A172 (cell line): ENCODE measurements around the gene SKAP1. TPM values are rescaled to one million over a fixed set of nuclear protein-coding genes. Genes with fewer than 3 reads are reported as not detected.

ENCODE experiments used
- DNase-seq: peaks from one replicate; pipeline ENCODE4 v3.0.0-alpha.2; 2015; ENCODE audit warnings: low spot score
- total RNA-seq: library from RNA; depleted of rRNA; stranded (reverse); fragments of >200 nt; shearing (Covaris generic); gene quantifications from 2 replicates; pipeline ENCODE4 v1.2.3, GENCODE V29; 2014; rRNA removed

SKAP1 gene
- 2.6 TPM in 1 of 2 replicates, not detected in the other for total RNA-seq

DNA sequence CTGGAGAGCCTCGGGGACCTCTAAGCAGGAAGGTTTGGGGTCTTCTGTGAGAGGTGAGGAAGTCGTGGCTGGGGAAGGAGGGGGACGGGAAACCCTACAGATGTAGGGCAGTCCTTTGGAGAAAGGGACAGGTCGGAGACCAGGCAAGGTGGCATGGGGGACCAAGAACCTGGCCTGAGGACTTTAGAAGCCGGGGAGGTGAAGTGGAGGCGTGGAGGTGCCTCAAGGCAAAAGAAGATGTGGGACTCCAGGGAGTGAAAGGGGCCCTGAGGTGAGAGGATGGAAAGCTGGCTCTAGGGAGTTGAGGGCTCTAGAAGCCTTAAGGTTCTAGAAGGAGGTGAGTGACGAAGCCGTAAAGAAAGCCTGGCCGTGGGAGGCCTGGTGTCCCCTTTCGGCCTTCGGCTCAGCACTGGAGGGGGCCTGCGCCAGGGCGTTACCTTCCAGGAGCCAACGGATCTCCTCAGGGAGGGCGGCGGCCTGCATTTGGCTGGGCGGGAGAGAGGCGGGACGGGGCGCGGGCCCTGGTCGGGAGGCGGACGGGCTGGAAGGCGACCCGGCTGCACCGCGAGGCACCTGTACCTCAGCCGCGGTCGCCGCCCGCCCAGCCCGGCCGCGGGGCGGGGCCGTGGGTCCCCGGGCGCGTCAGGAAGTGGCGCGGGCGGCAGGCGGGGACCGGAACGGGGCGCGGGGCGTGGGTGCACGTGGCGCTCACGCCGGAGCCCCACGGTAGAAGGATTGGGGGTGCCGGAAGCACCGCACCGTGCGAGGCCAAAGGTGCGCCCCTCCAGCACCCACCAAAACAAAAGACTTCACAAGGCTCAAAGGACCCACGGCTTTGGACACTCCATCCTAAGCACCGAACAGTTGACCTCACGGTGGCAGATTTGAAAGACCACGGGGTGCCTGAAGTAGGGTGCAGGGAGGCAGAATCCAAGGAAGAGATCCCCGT, at the start of gene SKAP1:
Gene SKAP1 (minus strand): TSS at position 577 of the 949 bp plus-strand sequence.
- no peak for DNase-seq

DNA sequence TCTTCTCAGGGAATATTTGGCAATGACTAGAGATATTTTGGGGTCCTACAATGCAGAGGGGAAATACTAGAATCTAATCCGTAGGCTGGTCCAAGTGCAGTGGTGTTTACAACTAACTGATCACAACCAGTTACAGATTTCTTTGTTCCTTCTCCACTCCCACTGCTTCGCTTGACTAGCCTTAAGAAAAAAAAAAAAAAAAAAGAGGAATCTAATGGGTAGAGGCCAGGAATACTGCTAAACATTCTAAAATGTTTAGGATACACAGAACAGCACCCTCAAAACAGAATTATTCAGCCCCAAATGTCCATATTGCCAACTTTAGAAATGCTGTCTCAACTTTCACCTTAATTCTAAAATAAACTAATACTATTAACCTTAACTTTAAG, 49.0 kb upstream of the SKAP1 start:
- no peak for DNase-seq

DNA sequence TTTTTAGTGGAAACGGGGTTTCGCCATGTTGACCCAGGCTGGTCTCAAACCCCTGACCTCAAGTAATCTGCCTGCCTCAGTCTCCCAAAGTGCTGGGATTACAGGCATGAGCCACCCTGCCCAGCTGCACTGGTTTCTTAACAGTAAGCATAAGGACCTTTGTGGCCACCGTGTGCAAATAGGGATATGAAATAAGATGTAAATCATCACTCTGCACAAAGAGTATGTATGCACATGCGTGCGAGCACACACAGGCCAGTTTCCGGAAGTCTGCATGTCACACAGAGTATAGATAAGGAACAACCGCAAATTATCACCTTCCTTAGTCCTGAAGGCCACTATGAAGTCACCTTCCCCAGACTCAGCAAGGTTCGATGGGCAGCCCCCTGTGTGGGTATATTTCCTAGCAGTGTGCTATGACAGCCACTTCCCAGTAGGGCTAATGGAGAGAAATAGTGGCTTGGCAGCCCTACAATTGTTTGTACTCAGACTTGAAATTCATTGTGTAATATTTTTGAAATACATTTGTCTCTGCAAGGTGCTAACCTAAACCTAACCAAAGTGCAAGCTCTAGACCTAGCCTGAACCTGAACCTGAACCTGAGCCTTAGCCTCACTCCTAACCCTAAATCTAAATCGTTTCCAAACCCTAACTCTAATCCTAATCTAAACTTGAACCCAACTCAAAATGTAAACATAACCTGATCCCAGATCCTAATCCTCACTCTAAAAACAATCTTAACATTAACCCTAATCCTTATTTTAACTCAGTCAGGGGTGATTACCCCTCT, 48.4 kb upstream of the SKAP1 start:
- DNase-seq = no peak

DNA sequence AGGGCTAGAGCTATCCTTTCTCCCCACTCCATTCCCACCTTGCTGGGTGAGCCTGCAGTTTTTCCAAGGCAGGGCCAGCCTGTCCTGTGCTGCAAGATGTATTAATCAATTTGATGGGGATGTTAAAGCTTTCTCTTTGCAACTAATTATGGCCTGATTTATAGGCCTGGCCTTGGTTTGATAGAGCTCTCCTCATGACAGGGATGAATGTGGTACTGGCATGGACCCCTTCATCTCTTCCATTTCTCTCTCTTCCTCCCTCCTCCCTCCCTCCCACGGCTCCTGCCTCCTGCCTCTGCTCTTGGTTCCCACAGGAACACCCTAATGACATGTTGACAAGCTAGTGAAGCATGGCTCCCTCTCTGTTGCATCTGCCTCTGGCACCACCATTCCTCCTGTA, 47.2 kb upstream of the SKAP1 start:
- DNase-seq = no peak

DNA sequence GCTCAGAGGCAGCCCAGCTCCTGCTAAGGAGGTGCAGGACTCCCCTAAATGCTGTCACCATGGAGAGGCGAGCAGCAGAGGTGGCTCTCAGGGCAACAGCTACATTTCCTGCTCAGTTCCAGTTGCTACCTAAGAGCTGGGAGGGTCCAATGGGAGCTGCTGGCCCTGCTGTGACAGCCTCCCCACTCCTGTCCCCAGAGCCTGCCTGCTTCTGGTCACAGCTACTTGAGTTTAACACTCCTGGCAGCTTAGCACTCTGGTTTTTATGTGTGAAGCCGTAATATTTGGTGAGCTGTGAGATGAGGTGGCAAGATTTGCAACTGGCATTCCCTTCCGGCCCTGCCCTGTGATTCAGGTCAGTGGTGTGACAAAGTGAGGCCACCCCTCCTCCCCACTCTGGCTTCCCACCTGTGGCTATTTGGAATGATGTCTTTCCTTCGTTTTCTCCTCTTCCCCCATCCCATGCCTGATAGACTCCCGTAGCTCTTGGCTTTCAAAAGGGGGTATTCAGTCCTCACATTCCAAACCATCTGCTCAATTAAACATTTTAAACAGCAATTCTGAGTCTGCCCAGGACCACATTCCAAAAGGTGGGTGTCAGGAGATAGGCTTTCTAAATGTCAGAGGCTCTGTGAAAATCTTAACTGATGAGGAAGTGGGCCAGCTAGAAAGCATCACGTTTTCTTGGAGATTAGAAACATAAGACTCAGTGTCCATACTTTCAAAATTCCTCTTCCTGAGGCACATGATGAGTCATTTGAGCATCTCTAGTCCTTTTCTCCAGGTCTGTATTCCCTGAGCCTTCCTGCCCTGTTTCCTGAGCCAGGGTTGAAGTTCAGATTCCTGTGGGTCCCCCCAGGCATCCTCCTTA, 42.6 kb upstream of the SKAP1 start:
- DNase-seq = peak; percentile 99

DNA sequence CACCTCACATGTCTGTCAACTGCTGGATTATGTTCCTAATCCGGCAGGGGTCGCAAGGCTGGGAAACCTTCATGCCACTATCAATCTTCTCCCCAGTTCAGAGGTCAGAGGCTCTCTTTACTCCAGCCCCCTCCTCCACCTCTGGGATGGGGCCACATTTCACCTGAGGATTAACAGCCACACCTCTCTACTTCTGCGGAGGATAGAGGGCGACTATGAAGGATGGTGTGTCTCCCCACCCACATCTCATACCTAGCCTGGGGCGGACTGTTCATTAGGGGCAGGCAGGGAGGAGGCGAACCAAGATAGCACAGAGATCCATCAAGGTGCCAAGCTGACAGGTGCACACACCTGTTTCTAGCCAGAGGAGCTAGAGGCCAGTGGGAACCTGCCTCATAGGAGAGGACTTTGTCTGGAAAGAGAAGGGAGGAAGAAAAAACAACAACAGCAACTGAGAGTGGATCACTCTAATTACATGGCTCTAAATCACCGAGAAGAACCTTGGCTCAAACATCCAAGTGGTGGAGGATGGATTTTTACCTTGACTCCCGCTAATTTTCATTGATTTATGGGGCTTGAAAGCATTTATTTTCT, 41.9 kb upstream of the SKAP1 start:
- DNase-seq = no peak

DNA sequence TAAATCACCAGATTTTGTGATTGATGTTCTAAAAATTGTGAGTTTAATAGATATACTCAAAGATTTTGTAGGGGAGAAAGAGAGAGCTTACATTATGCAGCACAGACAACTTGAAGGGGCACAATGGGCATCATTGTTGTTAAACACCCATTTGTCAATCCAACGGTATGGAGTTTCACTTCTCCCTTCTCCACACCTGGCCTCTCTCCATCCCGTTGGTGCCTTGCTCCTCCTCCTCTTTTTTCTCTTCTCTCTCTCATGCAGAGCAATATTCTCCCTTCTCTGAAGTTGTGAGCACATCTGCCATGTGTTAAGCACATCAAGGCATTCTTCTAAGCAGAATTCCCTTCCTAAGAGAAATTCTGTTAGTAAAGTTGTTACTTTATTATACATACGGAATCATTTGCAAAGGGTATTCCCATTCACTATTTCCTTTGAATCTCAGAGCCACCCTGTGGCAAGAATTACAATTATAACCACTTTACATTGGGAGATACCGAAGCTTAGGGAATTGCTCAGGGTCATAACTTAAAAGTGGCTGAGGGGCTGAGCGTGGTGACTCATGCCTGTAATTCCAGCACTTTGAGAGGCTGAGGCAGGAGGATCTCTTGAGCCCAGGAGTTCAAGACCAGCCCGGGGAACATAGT, 40.5 kb upstream of the SKAP1 start:
- peak; percentile 89 for DNase-seq

DNA sequence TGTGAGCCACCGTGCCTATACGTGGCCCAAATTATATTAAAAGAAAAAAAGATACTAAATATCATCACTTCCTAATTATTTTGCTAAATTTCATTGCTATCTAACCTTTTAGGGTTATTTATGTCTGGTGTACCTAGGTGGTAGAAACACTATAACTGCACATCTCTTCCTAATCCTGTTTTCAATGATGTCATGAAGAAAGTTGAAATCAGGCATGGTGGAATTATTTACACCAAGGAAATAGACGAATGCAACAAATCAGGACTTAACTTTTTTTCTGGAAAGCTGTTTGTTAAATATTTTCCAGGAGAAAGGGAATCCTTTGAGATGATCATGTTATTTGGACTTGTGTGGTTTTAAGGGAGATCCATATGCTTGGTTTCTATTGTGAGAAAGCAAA, 39.2 kb upstream of the SKAP1 start:
- DNase-seq = no peak

DNA sequence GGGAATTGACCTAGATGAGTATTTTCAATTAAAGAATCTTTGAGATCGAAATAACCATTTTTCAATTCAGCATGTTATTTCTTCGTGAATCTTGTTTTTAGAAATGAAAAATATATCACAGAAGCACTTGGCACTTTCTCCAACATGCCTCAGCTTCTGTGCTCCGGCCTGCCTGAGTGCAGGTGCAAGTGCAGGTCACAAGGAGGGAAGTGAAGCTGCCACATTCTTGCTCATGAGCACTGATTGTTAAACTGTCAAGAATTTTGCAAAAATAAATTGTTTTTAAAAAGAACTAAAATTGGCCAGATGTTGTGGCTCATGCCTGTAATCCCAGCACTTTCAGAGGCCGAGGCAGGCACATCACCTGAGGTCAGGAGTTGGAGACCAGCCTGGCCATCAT, 38.3 kb upstream of the SKAP1 start:
- DNase-seq = no peak

DNA sequence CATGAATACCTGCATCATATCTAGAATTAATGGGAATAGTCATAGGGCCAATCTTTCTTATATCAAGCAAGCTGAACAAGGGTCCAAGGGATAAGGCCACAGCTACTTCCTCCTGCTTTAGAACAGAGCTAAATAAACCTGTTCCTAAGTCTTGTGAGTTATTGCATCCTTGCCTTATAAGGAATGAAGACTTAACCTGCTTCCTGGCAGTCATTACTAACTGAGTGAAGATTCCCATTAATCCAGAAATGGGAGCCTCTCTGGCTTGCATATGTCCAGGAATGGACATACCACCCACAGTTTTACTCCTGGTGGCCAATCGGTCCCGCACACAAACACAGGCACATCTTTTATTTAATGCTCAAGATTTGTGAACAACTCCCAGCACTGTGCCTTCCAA, 35.9 kb upstream of the SKAP1 start:
- no peak for DNase-seq

DNA sequence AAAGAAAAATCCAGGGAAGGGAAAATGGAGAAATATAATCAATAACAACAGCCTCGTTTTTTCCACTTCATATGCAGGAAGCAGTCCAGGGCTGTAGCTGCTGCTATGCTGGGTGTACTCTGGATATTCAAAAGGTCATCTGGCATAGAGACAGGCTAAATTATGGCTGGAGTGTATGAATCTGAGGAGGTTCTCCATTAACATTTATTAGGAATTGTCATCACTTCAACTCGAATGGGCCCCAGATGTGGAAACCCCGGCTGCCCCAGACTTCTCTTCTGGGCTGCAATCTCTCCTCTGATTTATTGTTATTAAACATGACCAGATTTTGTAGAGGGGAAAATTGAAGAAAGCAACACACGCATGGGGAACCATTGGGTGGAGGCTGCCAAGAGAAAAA, 33.5 kb upstream of the SKAP1 start:
- DNase-seq = no peak

DNA sequence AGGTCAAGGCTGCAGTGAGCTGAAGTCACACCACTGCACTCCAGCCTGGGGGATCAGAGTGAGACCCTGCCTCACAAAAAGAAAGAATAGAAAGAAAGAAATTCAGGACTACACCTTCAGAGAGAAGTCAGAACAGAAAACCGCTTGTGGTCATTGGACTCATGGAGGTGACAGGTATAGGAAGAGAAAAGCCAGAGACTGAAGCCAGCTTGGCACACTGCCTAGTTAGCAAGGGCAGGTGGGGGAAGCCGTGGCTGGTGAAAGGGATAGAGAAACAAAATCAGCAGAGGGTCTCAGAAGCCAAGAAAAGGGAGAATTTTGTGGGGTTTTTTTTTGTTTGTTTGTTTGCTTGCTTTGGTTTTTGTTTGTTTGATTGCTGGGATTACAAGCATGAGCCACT, 32.9 kb upstream of the SKAP1 start:
- DNase-seq = no peak

DNA sequence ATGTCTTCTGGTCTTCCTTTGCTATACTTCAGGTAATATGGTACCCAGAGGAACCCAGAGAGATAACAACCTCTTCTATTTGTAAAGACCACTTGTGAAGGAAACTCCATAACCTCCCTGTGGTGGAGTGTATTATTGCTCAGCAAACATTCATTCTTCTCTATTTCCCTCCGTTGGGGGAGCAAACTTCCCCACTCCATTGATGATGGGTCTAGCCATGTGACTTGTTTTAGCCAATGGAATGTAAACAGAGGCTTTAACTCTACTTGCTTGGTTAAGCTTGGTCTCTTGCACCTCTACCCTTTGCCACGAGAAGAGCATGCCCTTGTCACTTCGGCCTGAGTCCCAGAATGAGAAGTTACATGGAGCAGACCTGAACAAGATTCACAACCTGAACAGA, 30.0 kb upstream of the SKAP1 start:
- DNase-seq = no peak

DNA sequence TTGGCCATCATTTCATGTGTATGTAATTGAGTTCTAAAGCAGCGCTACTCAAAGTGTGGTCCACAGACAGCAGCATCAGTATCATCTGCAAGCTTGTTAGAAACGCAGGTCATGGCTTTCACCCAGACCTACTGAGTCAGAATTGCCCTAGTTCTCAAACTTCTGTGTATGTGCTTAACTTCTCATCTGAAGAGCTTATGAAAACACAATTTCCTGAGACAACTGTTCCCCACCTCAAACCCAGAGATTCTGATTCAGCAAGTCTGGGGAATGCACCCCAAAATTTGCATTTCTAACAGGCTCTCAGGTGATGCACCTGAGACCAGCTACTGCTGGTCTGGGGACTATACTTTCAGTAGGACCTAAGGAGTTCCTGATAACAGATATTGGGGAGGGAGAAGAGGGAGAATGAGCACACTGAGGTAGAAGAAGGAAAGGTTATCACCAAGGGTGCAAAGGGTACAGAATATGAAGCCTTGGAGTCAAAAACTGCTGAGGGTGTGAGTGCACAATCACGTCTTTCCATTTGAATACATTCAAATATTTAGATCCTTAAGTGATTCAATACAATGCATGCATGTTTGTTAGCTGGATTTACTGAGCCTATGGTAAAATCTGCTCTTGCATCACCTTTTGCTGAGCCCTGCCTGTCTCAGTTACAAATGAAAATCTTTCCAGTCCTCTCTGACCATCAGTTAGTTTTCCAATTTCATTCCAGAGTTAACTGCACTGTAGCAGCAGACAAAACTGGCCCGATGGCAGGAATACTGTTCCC, 29.2 kb upstream of the SKAP1 start:
- no peak for DNase-seq

DNA sequence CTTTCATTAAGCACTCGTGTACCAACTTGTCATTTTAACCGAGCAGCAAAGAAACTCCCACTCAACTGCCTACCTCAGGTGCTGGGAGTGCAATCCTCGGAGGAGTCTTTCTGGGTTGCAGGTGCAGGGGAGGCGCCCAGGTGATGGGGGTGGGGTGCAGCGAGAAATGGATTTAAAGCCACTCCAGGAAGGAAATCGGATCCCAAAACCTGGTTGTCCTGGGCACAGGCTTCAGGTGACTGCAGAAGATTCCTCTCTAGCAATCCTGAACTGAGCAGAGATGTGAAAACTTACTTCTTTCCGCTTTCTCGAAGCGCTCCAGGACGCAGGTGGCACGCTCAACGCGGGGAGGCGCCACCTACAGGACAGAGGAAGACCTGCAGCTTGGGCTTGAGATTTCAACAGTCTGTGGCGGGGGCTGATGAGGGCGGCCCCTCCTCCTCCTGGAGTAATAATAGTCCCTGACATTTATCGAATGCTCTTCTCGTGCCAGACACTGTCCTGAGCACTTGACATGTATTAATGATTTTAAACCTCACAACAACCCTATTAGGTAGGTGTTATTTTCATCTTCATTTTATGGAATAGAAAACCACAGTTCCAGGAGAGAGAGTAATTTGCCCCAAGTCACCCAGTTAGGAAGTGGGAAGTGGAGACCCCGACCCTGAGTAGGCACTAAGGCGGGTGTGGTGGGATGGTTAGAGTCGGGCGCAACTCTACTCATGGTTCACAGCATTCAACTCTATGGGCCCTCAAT, 27.2 kb upstream of the SKAP1 start:
- peak; percentile 59 for DNase-seq

DNA sequence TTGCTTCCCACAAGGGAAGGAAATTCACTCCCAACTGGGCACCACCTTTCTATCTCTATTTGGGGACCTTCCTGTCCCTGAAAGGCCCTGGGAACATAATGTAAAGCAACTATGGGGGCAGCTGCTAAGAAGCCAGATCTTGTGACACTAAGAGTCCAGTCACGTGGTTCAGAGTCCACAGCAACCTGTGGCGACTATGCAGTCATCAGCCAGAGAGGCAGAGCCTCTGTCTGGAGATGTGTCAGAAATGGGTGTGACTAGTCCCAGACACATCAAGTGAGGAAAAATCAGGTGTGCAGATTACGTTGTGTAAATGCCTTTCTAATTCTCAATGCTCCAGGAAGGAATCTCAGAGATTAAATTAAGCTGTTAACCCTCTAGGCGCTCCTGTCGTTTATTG, 26.6 kb upstream of the SKAP1 start:
- peak; percentile 72 for DNase-seq

DNA sequence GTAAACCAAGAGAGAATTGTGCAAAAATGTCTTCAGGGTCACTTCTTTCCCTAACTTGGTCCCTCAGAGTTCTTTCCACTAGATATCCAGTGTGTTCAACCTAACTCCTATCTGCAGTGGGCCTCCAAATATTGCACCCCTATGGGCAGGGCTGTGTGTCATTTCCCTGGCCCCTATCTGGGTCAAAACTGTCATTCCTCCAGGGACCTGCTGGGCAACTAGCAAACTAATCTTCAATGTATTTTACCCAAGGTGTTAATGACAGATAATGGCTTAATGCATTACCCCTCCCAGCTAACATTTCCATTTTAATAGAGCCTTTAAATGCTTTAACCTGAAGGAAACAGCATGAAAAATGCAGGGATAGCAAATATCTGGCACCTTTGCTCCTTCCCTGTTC, 25.8 kb upstream of the SKAP1 start:
- DNase-seq = no peak

DNA sequence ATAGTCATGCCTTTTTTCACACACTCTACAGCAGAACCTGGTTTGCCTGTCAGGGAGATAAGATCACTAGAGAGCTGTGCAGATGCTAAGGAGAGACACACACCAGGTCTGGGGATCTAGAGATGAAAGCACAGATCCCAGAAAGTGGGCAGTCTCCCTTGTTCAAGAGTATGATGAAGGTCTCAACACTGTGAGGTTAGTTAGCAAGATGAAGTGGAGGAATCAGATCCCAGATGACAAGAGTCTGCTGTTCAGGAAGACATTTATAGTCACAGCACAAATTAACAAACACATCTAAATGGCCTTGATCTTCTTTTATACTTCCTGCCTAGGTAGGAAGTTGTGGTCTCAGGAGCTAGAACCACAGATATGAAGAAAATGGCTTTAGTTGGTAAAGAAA, 23.4 kb upstream of the SKAP1 start:
- no peak for DNase-seq

DNA sequence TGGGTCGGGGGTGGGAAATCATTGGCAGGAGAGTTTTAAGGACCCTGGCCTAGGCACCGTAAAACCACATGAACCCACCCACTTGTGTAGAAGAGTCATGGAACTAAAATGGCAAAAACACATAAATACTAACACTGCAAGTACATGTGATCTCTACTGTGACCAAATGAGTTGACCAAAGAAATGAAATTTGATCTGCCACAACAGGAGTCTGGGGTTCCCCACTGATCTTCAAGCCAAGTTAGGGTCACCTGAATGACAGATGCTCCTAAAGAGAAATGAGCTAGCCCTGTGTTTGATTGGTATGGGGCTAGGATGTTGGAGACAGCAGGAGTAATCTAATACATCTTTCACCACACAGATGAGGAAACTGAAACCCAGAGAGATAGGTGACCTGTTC, 21.5 kb upstream of the SKAP1 start:
- DNase-seq = no peak
